Body of pancreas (tissue), 4 donors: ENCODE measurements around the gene ZNF219.

Source experiments
- POLR2A ChIP-seq, 3 donors: fragments of 450-650 bp; IDR thresholded peaks; one replicate each; pipeline ENCODE4 v1.6.1; 2016; ENCODE audit warnings: antibody characterized with exemption in 3 of 3, mild to moderate bottlenecking in 2 of 3
- TF ChIP-seq, protein P1 (sequence below), 7 experiments: fragments of 450-650 bp in 4 of 7; fragments of 200-600 bp in 3 of 7; sonication (generic) in 3 of 7; IDR thresholded peaks; one replicate each; pipeline ENCODE4 v1.5.1; 2016 to 2019; ENCODE audit warnings: antibody characterized with exemption in 7 of 7

DNA sequence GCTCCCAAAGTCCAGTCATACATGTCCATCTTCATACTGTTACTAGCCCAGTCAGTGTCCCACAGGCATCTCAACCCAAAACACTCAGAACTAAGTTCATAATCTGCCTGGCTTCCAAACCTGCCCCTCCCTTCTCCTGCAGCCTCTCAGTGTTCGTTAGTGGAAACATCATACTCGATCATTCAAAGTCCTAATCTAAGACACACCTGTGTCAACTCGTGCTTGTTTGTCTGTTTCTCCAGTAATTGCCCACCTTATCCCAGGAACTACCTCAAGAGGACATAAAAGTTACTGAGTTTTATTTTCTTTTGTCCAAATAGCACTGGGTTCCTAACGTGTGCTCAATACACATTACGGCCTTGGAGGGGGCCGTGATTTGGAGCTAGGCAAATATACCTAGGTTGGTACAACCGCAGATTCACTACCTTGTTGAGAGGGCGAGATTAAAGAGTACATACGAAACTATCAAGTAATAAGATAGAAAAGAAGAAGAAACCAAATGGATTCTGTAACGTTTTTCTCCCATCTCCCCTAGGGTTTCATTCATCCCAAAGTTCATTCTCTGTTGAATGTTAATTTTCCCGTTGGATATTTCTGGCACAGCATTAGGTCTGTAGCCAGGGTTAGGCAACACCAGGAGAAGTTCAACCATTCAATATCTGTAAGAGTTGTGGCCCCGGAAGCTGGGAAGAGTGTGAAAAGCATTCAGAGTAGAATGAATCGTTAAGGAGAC, 37.7 kb downstream of the ZNF219 start:
- TF ChIP-seq, protein P1, sequence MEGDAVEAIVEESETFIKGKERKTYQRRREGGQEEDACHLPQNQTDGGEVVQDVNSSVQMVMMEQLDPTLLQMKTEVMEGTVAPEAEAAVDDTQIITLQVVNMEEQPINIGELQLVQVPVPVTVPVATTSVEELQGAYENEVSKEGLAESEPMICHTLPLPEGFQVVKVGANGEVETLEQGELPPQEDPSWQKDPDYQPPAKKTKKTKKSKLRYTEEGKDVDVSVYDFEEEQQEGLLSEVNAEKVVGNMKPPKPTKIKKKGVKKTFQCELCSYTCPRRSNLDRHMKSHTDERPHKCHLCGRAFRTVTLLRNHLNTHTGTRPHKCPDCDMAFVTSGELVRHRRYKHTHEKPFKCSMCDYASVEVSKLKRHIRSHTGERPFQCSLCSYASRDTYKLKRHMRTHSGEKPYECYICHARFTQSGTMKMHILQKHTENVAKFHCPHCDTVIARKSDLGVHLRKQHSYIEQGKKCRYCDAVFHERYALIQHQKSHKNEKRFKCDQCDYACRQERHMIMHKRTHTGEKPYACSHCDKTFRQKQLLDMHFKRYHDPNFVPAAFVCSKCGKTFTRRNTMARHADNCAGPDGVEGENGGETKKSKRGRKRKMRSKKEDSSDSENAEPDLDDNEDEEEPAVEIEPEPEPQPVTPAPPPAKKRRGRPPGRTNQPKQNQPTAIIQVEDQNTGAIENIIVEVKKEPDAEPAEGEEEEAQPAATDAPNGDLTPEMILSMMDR (IDR thresholded peaks at IDR 0.05) = no peak
- no peak for TF ChIP-seq POLR2A (IDR thresholded peaks at IDR 0.05)
